ENCODE data around the gene PRKCA.

Gene PRKCA

DNA sequence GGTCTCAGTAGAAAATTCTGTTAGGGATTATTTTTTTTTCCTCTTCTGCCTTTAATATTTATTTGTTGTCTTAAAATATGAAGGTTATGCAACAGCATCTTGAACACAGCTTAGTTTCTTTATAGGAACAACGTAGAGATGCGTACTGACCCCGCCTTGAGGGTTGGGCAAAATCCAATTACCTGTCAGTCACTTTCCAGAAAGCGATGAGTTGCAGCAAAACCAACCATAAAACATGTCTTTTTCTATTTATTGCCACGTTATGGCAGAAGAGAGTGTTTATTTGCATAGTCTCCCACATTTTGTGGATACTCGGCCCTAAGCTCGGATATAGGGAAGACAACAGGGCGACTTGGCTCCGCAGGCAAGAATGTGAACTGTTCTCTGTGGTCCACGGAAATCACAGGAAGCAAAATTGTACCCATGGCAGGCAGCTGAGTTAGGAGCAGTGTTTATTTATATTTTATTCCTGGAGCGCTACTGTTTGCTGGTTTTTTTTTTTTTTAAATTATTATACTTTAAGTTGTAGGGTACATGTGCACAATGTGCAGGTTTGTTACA, 488.2 kb downstream of the PRKCA start:
- DNase-seq, result no peak

DNA sequence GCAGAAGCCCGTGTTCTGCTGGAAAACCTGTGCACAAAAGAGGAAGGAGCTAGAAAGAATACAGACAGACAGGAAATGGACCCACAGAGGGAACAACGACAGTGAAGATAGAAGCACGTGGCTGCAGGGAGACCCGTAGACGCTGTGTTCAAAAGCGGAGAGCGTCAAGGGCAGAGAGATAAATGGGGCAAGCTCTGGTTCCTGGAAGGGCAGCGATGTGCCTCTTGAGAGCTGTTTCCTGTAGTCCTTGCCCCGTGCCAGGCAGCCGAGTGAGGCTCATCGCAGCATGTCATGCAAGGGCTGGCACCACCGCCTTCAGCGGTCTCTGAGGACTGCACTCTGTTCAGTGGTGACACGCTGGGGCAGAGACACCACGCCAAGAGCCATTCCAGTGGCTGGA, 488.9 kb downstream of the PRKCA start:
- DNase-seq, result peak; percentile 61

DNA sequence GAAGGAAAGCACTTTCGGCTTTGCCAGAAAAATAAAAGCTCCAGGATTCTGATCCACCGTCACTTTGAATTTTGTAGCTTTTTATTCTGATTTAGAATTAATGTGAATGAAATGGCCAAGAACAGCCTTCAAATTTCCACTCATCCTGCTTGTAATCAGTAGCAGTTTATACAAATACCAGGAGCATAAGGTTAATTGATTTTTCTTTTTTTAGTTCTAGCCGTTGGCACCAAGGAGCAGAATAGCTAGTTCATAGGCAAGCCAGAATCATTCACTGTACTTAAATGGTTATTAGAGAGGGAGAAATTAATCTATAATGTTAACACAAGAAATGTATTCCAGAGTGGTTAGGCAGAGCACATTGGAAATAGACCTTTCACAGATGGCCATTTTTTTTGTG, 491.4 kb downstream of the PRKCA start:
- DNase-seq, result no peak

DNA sequence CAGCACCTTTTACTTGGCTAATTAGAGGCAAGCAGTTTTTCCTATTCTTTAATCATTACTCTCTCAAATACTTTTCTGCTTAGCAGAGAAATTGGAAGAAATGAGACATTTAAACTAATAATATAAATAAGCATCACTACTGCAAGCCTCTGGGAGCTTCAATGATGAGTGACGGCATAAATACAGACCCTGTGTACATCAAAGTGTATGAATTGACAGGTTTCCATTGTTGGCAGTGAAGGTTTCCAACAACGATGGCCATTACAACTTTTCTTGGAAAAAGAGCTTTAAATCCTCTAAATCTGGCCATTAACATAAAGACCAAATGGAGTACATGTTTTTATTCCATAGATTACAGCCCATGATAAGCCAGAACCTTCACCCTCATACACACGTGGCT, 493.1 kb downstream of the PRKCA start:
- no peak for DNase-seq

- DNase-seq, result no peak
These were observed 497.6 kb downstream of the PRKCA start for GRCh38 chr17:66799849-66800537.

GRCh38 chr17:66803474-66803951, 501.1 kb downstream of the PRKCA start:
- no peak for DNase-seq

DNA sequence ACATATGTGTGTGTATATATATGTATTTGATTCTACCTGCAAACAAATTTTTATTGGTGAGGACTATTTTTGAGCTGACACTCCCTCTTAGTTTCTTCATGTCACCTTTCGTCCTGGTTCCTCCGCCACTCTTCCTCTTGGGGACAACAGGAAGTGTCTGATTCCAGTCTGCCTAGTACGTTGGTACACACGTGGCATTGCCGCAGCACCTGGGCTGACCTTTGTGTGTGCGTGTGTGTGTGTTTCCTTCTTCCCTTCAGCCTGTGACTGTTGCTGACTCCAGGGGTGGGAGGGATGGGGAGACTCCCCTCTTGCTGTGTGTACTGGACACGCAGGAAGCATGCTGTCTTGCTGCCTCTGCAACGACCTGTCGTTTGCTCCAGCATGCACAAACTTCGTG, 503.2 kb downstream of the PRKCA start:
- DNase-seq, result peak; percentile 72

GRCh38 chr17:66807182-66807581, 504.8 kb downstream of the PRKCA start:
- peak; percentile 47 for DNase-seq

- DNase-seq, result no peak
These were observed 507.0 kb downstream of the PRKCA start for GRCh38 chr17:66809408-66809807.

GRCh38 chr17:66810951-66811682, 508.7 kb downstream of the PRKCA start:
- DNase-seq, result no peak

GRCh38 chr17:66811683-66812054, 509.3 kb downstream of the PRKCA start:
- DNase-seq, result no peak

GRCh38 chr17:66812571-66812970, 510.2 kb downstream of the PRKCA start:
- no peak for DNase-seq

- no peak for DNase-seq
These were observed 510.9 kb downstream of the PRKCA start for GRCh38 chr17:66813296-66813695.

DNA sequence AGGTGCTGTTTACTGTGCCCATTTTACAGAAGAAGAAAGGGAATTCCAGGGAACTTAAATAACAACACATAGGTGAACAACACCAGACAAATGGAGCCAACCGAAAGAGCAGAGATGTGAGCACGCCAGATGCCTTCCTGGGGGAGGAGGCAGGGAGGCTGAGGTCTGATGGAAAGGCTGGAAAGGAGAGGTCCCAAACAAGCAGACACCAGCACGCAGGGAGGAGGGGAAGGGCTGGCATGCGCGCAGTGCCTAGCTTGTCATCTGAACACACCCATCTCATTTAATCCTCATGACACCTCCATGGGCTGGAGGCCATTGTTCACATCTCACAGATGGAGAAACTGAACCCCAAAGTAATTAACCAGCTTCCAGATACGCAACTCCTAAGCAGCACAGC, 511.6 kb downstream of the PRKCA start:
- no peak for DNase-seq

DNA sequence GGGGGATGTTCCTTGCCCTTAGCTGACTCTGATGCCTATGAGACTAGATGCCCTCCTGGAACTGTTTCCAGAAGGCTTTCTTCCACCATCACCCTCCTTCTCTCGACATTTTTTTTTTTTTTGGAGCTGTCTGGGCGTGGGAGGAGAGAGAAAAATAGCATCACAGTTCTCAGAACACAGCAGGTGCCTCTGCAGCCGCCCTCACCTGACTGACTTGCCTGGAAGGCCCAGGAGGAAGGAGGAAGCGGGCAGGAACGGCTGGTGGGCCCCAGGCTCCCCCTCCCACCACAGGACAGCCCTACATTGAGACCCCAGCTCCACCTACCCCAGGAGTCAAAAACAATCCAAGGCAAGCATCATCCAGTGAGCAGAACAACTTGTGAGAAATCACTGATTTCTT, 512.2 kb downstream of the PRKCA start:
- DNase-seq, result no peak

DNA sequence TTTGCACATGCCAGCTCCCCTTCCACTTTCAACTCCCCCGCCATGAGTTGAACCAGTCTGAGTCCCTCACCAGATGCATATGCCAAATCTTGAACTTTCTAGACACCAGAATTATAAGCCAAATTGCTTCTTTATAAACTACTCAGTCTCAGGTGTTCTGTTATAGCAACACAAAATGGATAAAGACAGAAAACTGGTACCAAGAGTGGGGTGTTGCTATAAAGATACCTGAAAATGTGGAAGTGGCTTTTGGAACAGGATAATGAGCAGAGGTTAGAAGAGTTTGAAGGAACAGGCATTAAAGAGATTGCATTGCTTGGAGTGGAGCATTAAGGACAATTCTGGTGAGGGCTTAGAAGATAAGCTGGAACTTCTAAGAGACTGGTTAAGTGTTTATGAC, 515.3 kb downstream of the PRKCA start:
- no peak for DNase-seq

DNA sequence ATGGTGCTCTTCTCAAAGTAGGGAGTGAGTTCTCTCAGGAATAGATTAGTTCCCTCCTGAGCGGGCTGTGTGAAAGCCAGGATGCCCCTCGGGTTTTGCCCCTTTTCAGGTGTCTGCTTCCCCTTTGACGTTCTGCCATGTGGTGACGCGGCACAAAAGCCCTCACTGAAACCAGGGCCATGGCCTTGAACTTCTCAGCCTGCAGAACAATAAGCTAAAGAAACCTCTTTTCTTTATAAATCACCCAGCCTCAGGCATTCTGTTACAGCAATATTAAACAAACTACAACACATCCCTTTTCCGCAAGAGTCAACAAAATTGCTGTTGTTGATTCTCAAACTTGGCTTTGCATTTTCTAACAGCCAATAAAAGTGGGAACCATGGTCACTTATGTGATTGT, 517.1 kb downstream of the PRKCA start:
- DNase-seq, result no peak

- DNase-seq, result no peak
These were observed 519.6 kb downstream of the PRKCA start for GRCh38 chr17:66822009-66822408.

GRCh38 chr17:66826856-66827255, 524.4 kb downstream of the PRKCA start:
- no peak for DNase-seq

DNA sequence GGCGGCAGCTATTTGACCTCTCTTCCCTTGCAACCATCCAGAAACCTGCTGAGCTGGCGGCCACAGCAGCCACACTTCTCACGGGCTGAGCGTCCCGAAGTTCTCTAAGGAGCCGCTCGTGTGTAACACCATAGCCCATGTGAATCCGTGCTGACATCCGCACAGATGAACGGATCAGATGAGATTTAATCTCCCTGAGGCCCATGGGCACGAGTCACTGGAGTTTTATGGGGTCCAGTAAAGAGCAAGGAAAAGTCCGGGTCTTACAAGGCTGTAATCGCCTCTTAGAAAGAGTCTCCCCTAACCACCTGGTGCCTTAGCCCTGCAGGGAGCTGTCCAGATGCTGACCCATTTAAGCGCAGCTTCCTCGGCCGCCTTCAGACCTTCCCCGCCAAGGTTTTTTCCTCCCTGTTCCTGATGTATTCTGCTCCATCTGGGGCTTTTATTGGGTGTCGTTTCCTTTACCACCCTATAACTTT, 527.0 kb downstream of the PRKCA start:
- no peak for DNase-seq

DNA sequence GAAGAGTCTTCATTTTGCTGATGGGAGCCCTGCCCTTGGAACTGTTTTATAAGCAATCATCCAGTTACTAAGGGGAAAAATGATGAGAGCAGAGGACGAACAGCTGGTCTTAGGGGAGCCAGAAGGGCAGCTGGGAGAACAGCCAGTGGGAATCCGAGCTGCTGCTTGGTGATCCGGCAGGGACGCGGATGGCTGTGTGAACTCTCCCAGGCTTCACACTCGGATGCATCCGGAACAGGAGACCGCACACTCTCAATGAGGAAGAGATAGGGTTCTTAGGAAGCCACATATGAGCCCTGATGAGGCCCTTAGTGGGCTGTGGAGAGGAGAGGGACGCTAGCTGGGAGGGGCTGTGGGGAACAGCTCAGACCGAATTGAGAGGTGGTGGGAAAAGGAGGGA, 527.5 kb downstream of the PRKCA start:
- DNase-seq, result no peak

DNA sequence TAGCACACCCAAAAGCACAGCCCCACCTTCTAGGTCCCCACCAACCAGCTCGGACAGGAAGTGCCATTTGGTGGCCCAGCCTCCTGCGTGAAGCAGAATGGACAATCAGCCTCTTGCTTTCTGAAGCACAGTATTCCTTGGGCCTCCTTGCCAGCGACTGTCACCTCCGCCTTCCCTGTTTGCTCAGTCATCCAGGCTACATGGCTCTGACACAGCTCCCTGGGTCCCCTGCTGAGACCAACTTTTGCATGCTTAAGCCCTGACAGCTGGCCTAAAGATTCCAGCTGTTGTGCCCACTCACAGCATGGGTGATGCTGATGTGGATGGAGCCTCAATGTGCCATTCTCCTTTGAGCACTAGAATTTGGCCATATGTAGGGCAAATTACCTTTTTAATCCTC, 528.0 kb downstream of the PRKCA start:
- no peak for DNase-seq

DNA sequence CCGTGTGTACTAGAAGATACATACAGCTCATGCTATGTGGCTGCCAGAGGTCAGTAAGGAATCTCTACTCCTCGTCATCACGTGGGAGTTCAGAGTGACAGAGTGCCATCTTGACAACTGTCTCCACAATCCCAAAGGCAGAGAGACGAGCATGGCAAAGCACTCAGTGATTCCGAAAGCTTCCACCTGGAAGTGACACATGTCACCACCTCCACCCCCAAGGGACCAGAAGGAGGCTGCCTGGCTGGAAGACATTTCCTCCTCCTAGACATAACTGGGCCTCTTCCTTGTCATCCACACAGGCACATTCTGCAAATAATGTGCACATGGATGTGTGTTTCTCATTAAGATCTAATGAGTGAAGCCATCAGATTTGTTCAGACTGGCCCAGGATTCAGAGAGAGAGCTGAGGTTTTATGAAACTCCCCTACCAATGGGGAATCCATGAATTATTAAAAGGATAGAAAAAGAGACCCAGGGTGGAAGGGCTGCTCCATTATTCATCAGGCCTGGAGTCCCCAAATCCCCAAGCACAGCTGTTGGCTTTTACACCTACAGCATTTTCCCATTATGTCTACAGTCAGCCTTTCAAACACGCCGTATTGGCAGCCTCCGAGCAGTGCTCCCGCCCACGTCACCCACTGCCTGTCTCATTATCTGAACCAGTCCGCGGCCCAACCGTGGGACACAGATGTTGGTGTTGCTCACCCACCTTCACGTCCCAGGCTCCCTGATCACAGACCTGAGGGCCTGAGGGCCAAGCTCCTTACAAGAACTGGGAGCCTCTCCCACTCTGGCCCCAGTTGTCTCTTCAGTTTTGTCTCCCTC, 529.2 kb downstream of the PRKCA start:
- DNase-seq, result no peak
